ENCODE results near the gene MAPKAPK2. TPM values are rescaled to one million over a fixed set of nuclear protein-coding genes. Genes with fewer than 3 reads are reported as not detected.

Gene MAPKAPK2
- total RNA-seq, 2 experiments from 2014 or later: 14.5 to 39.9 TPM

DNA sequence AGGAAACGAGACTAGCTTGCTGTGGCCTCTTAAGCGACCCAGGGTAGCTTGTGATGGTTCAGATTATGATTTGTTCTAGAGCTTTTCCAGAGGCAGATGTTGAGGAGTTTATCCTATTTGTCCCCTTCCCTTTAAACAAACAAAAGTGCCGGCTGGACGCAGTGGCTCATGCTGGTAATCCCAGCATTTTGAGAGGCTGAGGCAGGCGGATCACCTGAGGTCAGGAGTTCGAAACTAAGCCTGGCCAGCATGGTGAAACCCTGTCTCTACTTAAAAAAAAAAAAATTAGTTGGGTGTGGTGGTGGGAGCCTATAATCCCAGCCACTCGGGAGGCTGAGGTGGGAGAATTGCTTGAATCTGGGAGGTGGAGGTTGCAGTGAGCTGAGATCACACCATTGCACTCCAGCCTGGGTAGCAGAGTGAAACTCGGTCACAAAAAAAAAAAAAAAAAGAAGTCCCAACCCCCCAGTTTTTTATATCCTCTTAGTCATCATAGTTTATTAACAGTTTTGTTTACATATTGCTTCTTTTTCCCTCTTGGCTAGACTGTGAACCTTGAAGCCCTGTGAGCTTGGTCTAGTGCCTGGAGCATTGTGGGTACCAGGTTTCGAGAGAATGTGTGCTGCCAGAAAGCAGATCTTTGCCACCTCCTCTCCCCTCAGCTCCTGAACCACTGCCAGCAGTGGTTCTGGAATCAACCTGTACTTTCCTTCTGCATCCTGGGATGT lies 29.8 kb downstream of the MAPKAPK2 start:
- ChIA-PET CTCF (ENCODE audit: unreplicated experiment) (interaction anchor here (0.9 kb wide), 1 partner anchor 11 kb away, joined by 4 read pairs; no protein-coding TSS in a partner anchor), POLR2A (interaction anchor here (0.7 to 1.8 kb wide), 8 partner anchors 10 to 1498 kb away, joined by 3 to 6 read pairs (median 4); partner anchors contain the start of gene MAPKAPK2)
- no peak overlapping the region for H3K27ac ChIP-seq (ENCODE audit: low read depth, low read length, poor library complexity, severe bottlenecking)
- H4K20me1 ChIP-seq (ENCODE audit: insufficient read depth, low read length): 0 out of 2 replicates have a peak, but pooled peaks cover 6% of the 10 kb centered on the region
- H3K9me2 ChIP-seq (ENCODE audit: insufficient read depth, low read length): no peaks in the 10 kb centered on the region
- DNase-seq (ENCODE audit: low spot score): no peak
- BruUV-seq (replicated peaks): no TSS peak
- H2AFZ ChIP-seq (ENCODE audit: low read length): no peak overlapping the region
- H3K36me3 ChIP-seq (ENCODE audit: insufficient read depth, low read length): no peaks in the 10 kb centered on the region
- no peak for TF ChIP-seq CTCF (conservative IDR thresholded peaks at IDR 0.05; ENCODE audit: low read length)
- no peak for TF ChIP-seq EZH2phosphoT487 (IDR thresholded peaks at IDR 0.05; ENCODE audit: borderline replicate concordance, low read depth, low read length)
- peaks cover 50% of the 10 kb centered on the region for H3K4me1 ChIP-seq (ENCODE audit: insufficient read depth, low read length, poor library complexity, severe bottlenecking)
- no peaks in the 10 kb centered on the region for H3K79me2 ChIP-seq (ENCODE audit: insufficient read depth, low read depth, low read length)
- no peak overlapping the region for H3K4me3 ChIP-seq (ENCODE audit: low read depth, low read length, poor library complexity, severe bottlenecking)
- no peak overlapping the region for H3K4me2 ChIP-seq (ENCODE audit: low read length)
- no peaks in the 10 kb centered on the region for H3K9me3 ChIP-seq (ENCODE audit: low read length)
- intact Hi-C loops (cut with micrococcal nuclease; ENCODE audit: unreplicated experiment): no loop called here

DNA sequence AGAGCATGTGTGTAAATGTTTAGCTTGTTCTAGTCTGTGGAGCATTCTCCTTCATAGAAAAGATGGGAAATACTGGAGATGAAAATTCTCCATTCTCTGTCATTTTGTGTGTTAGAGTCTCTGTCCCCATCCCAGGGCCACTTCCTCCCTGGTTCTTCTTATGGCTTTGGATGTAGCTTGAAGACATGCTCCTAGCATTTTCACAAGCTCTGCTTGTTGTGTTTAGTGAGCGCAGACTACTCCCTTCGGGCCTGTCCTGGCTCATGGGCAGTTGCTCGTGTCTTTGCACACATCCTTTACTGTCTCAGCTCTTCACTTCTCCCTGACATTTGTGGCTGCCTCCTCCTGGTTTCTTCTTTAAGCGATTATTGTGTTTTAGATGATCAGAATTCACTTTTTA lies 30.4 kb downstream of the MAPKAPK2 start:
- no peak overlapping the region for H3K4me3 ChIP-seq (ENCODE audit: low read depth, low read length, poor library complexity, severe bottlenecking)
- H3K79me2 ChIP-seq (ENCODE audit: insufficient read depth, low read depth, low read length): no peaks in the 10 kb centered on the region
- peaks cover 52% of the 10 kb centered on the region for H3K4me1 ChIP-seq (ENCODE audit: insufficient read depth, low read length, poor library complexity, severe bottlenecking)
- no peak overlapping the region for H3K4me2 ChIP-seq (ENCODE audit: low read length)
- H3K9me3 ChIP-seq (ENCODE audit: low read length): no peaks in the 10 kb centered on the region
- ChIA-PET POLR2A (interaction anchor here (0.7 to 1.8 kb wide), 4 partner anchors 20 to 84 kb away, joined by 3 to 4 read pairs (median 4); no protein-coding TSS in a partner anchor), CTCF (ENCODE audit: unreplicated experiment) (interaction anchor here (0.5 to 0.9 kb wide), 2 partner anchors 10 to 49 kb away, joined by 4 to 6 read pairs; no protein-coding TSS in a partner anchor)
- no peak overlapping the region for H3K27ac ChIP-seq (ENCODE audit: low read depth, low read length, poor library complexity, severe bottlenecking)
- H4K20me1 ChIP-seq (ENCODE audit: insufficient read depth, low read length): 0 out of 2 replicates have a peak, but pooled peaks cover 5% of the 10 kb centered on the region
- no peaks in the 10 kb centered on the region for H3K9me2 ChIP-seq (ENCODE audit: insufficient read depth, low read length)
- BruUV-seq (replicated peaks): no TSS peak
- H2AFZ ChIP-seq (ENCODE audit: low read length): no peak overlapping the region
- no peaks in the 10 kb centered on the region for H3K36me3 ChIP-seq (ENCODE audit: insufficient read depth, low read length)
- no peak for DNase-seq (ENCODE audit: low spot score)
- TF ChIP-seq CTCF (conservative IDR thresholded peaks at IDR 0.05; ENCODE audit: low read length) (no peak), EZH2phosphoT487 (IDR thresholded peaks at IDR 0.05; ENCODE audit: borderline replicate concordance, low read depth, low read length) (no peak)
- intact Hi-C loops (cut with micrococcal nuclease; ENCODE audit: unreplicated experiment): no loop called here

Measured in OCI-LY7 (cell line).